BJ (cell line): ENCODE data around the gene MRPS27. TPM values are rescaled to one million over a fixed set of nuclear protein-coding genes. Genes with fewer than 3 reads are reported as not detected.

Experiments
- CTCF ChIA-PET: fragments of 350-600 bp; formaldehyde crosslinking; extraction: SDS; loops from one replicate; lab custom pipeline; 2021; ENCODE audit warnings: antibody characterized with exemption, inconsistent platforms; lab: Yijun Ruan, JAX
- POLR2A ChIA-PET: fragments of 300-600 bp; sonication (Branson Sonifier 250); formaldehyde crosslinking; extraction: SDS; loops from one replicate; lab custom pipeline; 2021; ENCODE audit warnings: antibody characterized with exemption; lab: Charles Lee
- DNase-seq: peaks from one replicate; pipeline ENCODE4 v3.0.0-alpha.2; 2011; ENCODE audit warnings: low read depth
- H3K27me3 ChIP-seq: 2 replicates; pipeline ENCODE4 v1.6.0; 2011; ENCODE audit warnings: low read length; ENCODE audit not compliant: control insufficient read depth, insufficient read depth
- H3K36me3 ChIP-seq: 2 replicates; pipeline ENCODE4 v1.5.1; 2011; ENCODE audit warnings: low read length; ENCODE audit not compliant: control insufficient read depth, insufficient read depth
- H3K4me3 ChIP-seq: 2 replicates; pipeline ENCODE4 v1.5.1; 2011; ENCODE audit warnings: low read depth, mild to moderate bottlenecking, control low read depth, low read length
- CTCF ChIP-seq: IDR thresholded peaks from 2 replicates; pipeline ENCODE4 v1.5.1; 2011; ENCODE audit warnings: low read depth, mild to moderate bottlenecking, control low read depth, inconsistent platforms, low read length, moderate library complexity; ENCODE audit not compliant: insufficient read depth
- polyA plus RNA-seq: library from polyadenylated mRNA; depleted of rRNA; stranded (reverse); fragments of >200 nt; gene quantifications from 2 replicates; pipeline ENCODE4 v1.2.3, GENCODE V29; 2011

MRPS27 gene
- polyA plus RNA-seq, 1 experiment, result 52.6 TPM

DNA sequence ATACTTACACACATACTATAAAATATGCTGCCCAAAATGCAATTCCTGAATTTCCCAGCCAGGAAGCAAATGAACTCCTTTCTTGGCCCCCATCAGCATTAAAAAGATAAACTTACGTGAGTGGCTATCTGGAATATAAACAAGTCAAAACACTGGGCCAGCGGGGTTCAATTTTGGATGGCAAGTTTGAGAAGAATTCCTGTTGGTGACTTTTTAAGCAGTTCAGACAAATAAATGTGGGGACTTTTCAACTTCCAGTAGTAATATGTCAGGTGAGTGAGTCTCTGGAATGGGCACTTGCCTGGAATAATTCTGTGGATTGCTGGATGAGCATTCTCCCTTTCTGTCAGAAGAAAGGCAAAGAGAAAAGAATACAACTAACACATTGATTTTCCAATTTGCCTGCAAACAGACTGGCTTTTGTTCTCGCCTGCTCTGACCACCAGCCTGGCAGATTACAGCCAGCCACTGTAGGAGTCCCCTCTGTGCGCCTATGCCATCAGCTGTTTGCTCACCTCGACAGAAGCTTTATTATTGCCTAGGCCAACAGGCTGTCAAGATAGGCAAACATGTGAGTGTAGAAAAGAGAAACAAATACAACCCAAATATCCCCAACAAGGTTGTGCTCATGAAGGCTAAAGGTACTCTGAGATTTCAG, 78.6 kb downstream of the MRPS27 start:
- no peak for DNase-seq
- H3K36me3 ChIP-seq, result no peaks in the 10 kb centered on the region
- ChIA-PET POLR2A (no interaction called here), CTCF (interaction anchor here (0.7 to 1.2 kb wide), 2 partner anchors 10 to 28 kb away, joined by 3 read pairs; no protein-coding TSS in a partner anchor)
- TF ChIP-seq CTCF, result no peak
- H3K4me3 ChIP-seq, result no peak overlapping the region
- no peaks in the 10 kb centered on the region for H3K27me3 ChIP-seq

DNA sequence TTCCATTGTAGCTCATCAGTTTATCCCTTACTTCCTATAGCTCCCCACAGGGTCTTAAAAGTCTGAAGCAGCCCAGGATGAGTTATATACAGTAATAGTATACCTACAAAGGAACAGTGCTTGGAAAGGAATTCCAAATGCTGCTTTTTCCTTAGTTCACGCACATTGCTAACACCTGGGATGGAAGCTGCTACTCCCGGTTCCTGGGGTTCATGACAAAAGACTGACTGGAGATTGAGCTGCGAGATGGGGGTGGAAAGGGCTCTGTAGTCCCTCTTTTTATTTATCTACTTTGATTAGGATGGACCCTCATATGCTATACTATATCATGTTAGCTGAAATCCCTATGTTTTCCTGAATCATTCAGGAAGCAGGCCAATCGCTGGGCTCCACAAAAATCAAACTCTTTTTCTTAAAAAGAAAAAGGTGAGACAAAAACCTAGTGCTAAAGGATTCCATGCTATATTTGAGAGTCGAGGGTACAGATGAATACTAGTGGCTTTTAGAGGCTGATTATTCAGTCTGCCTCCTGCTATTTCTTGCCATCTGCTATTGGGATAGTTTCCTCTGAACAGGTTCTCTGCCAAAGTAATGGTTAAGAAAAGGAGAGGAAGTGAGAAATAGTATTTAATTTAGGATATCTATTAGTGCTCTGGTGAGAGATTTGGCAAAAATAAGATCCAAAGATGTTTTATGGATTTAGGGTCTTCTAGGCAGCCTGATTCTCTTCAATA, 81.2 kb downstream of the MRPS27 start:
- TF ChIP-seq CTCF, result no peak
- Histone ChIP-seq H3K36me3 (no peaks in the 10 kb centered on the region), H3K4me3 (no peak overlapping the region), H3K27me3 (no peaks in the 10 kb centered on the region)
- DNase-seq, result no peak
- POLR2A ChIA-PET, result no interaction called here
- CTCF ChIA-PET, result interaction anchor here (0.5 to 1.6 kb wide), 3 partner anchors 31 to 978 kb away, joined by 3 to 4 read pairs (median 4); no protein-coding TSS in a partner anchor

DNA sequence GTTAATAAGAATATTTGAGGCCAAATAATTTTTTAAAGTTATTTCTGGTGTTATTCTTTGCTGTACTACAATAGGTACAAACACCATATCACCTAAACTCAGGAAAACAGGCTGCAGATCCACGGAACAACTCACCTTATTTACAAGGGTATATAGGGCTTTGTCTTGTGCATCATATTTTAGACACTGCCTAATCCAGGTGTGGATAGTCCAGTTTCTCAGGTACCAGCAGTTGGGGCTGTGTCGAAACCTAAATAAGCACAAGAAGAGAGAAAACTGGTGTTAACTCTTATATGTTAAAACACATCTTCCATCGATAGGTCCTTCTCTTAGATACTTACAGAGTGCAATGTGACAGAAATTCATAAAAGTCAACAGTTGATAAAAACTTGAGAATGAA, 82.2 kb downstream of the MRPS27 start:
- ChIA-PET CTCF (interaction anchor here (1.6 kb wide), 1 partner anchor 71 kb away, joined by 4 read pairs; no protein-coding TSS in a partner anchor), POLR2A (no interaction called here)
- no peak overlapping the region for H3K4me3 ChIP-seq

DNA sequence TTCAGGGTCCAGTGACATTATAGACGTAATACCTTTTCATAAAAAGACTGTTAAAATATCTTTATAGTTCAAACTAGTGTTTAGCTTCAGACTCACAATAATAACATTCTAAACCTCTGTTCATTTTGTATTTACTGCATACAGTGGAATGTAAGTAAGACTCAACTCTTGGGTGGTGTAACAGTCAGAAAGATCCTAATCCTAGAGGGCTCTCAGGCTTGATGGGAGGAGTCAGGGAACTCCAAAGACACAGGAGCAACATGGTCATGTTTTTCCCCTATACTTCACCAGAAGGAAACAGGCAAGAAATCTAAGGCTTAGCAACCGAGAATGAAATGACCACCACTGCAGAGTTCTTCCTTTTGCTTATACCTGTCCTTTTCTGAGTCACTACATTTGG, 82.6 kb downstream of the MRPS27 start:
- ChIA-PET POLR2A (no interaction called here), CTCF (no interaction called here)
- no peak overlapping the region for H3K4me3 ChIP-seq
- H3K36me3 ChIP-seq, result no peaks in the 10 kb centered on the region
- no peaks in the 10 kb centered on the region for H3K27me3 ChIP-seq
- no peak for TF ChIP-seq CTCF
- DNase-seq, result no peak

More for the DNA sequence above, 82.2 kb downstream of the MRPS27 start:
- no peaks in the 10 kb centered on the region for H3K27me3 ChIP-seq
- TF ChIP-seq CTCF, result no peak
- DNase-seq, result no peak
- H3K36me3 ChIP-seq, result no peaks in the 10 kb centered on the region

DNA sequence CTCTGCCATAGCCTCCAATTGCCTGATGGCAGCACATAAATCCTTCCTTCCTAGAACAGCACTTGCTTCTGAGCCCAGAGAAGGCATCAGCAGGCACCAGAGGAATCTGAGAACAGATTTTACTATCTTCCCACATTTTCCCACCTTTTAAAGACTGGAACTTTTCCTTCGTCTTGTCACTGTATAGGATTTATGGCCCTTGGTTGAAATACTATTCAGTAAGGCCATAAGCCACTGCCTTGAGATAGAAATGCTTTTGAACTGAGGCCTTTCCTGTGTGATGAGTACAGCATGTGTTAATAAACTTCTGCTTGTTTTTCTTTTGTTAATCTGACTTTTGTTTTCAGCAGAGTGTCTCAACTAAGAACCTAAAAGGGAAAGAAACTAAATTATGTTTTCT, 84.3 kb downstream of the MRPS27 start:
- H3K36me3 ChIP-seq, result no peaks in the 10 kb centered on the region
- H3K27me3 ChIP-seq, result no peaks in the 10 kb centered on the region
- POLR2A ChIA-PET, result no interaction called here
- no peak overlapping the region for H3K4me3 ChIP-seq
- DNase-seq, result no peak
- no peak for TF ChIP-seq CTCF
- CTCF ChIA-PET, result no interaction called here
